HEK293 (cell line): ENCODE results near the gene HMGN3.

Experiments
- CTCF ChIA-PET: fragments of 350-600 bp; formaldehyde crosslinking; extraction: SDS; loops from one replicate; lab custom pipeline; 2021; ENCODE audit warnings: antibody characterized with exemption; lab: Yijun Ruan, JAX
- POLR2A ChIA-PET: fragments of 300-600 bp; formaldehyde crosslinking; extraction: SDS; loops from one replicate; lab custom pipeline; 2020; ENCODE audit warnings: antibody characterized with exemption, inconsistent platforms; lab: Yijun Ruan, JAX
- H3K27ac ChIP-seq: fragments of 200-500 bp; sonication (Bioruptor generic); 2 replicates; pipeline ENCODE4 v1.5.1; 2014; ENCODE audit warnings: low read depth, low read length, control low read depth, inconsistent platforms; ENCODE audit errors: extremely low read depth
- H3K36me3 ChIP-seq, 2 experiments: fragments of 200-500 bp in 1 of 2; sonication (Bioruptor generic) in 1 of 2; 1 replicate in 1 of 2; 2 replicates in 1 of 2; pipeline ENCODE4 v1.5.1; 2014 to 2017; ENCODE audit warnings: inconsistent platforms in 2 of 2, low read length in 2 of 2; ENCODE audit not compliant: control insufficient read depth in 2 of 2, insufficient read depth in 1 of 2
- H3K4me1 ChIP-seq: fragments of 200-500 bp; sonication (Bioruptor generic); 2 replicates; pipeline ENCODE4 v1.5.1; 2014; ENCODE audit warnings: mild to moderate bottlenecking, low read length, inconsistent platforms; ENCODE audit not compliant: control insufficient read depth, insufficient read depth
- H3K4me3 ChIP-seq: 2 replicates; pipeline ENCODE4 v1.5.1; 2011; ENCODE audit warnings: low read depth, mild to moderate bottlenecking, control low read depth, low read length, moderate library complexity
- H3K9me3 ChIP-seq: fragments of 200-500 bp; sonication (Bioruptor generic); 2 replicates; pipeline ENCODE4 v1.5.1; 2014; ENCODE audit warnings: low read depth, low read length, inconsistent platforms; ENCODE audit not compliant: control insufficient read depth, insufficient read depth
- ATF2 ChIP-seq: fragments of 450-650 bp; formaldehyde crosslinking; IDR thresholded peaks from 2 replicates; pipeline ENCODE4 v1.5.1; 2016; ENCODE audit warnings: missing biosample characterization, missing genetic modification characterization, low read depth
- ELK4 ChIP-seq: IDR thresholded peaks from 2 replicates; pipeline ENCODE4 v1.6.1; 2011; ENCODE audit warnings: mild to moderate bottlenecking, low read depth, low read length, borderline replicate concordance
- INSM2 ChIP-seq: fragments of 450-650 bp; formaldehyde crosslinking; IDR thresholded peaks from 2 replicates; pipeline ENCODE4 v1.5.1; 2016; ENCODE audit warnings: missing biosample characterization, missing genetic modification characterization
- PBX3 ChIP-seq: sonication (generic); formaldehyde crosslinking; IDR thresholded peaks from 2 replicates; pipeline ENCODE4 v1.8.1; 2022; ENCODE audit warnings: mild to moderate bottlenecking, moderate library complexity, missing genetic modification reagents
- YY2 ChIP-seq: fragments of 450-650 bp; formaldehyde crosslinking; IDR thresholded peaks from 2 replicates; pipeline ENCODE4 v1.5.1; 2016; ENCODE audit warnings: missing biosample characterization, missing genetic modification characterization
- ZBTB7A ChIP-seq: fragments of 450-650 bp; formaldehyde crosslinking; IDR thresholded peaks from 2 replicates; pipeline ENCODE4 v1.5.1; 2016; ENCODE audit warnings: low read depth, missing biosample characterization, missing genetic modification characterization
- ZFHX2 ChIP-seq: fragments of 450-650 bp; formaldehyde crosslinking; conservative IDR thresholded peaks from 2 replicates; pipeline ENCODE4 v1.5.1; 2016; ENCODE audit warnings: missing biosample characterization, missing genetic modification characterization
- ZNF138 ChIP-seq: fragments of 450-650 bp; formaldehyde crosslinking; IDR thresholded peaks from 2 replicates; pipeline ENCODE4 v1.5.1; 2016; ENCODE audit warnings: missing biosample characterization, missing genetic modification characterization, borderline replicate concordance
- ZNF16 ChIP-seq: fragments of 450-650 bp; formaldehyde crosslinking; IDR thresholded peaks from 2 replicates; pipeline ENCODE4 v1.5.1; 2016; ENCODE audit warnings: low read depth, missing biosample characterization, missing genetic modification characterization
- ZNF18 ChIP-seq: fragments of 450-650 bp; formaldehyde crosslinking; IDR thresholded peaks from 2 replicates; pipeline ENCODE4 v1.5.1; 2016; ENCODE audit warnings: missing biosample characterization, missing genetic modification characterization
- ZNF248 ChIP-seq: fragments of 450-650 bp; formaldehyde crosslinking; IDR thresholded peaks from 2 replicates; pipeline ENCODE4 v1.5.1; 2017; ENCODE audit warnings: missing biosample characterization, missing genetic modification characterization
- ZNF280C ChIP-seq: fragments of 450-650 bp; formaldehyde crosslinking; IDR thresholded peaks from 2 replicates; pipeline ENCODE4 v1.5.1; 2016; ENCODE audit warnings: missing biosample characterization, missing genetic modification characterization
- ZNF311 ChIP-seq: fragments of 450-650 bp; formaldehyde crosslinking; IDR thresholded peaks from 2 replicates; pipeline ENCODE4 v1.5.1; 2017; ENCODE audit warnings: missing biosample characterization, missing genetic modification characterization, borderline replicate concordance
- ZNF366 ChIP-seq: fragments of 450-650 bp; formaldehyde crosslinking; conservative IDR thresholded peaks from 2 replicates; pipeline ENCODE4 v1.5.1; 2016; ENCODE audit warnings: missing biosample characterization, missing genetic modification characterization
- ZNF394 ChIP-seq: fragments of 450-650 bp; formaldehyde crosslinking; IDR thresholded peaks from 2 replicates; pipeline ENCODE4 v1.5.1; 2016; ENCODE audit warnings: missing biosample characterization, missing genetic modification characterization, mild to moderate bottlenecking, moderate library complexity, borderline replicate concordance
- ZNF48 ChIP-seq: fragments of 450-650 bp; formaldehyde crosslinking; IDR thresholded peaks from 2 replicates; pipeline ENCODE4 v1.5.1; 2016; ENCODE audit warnings: missing biosample characterization, missing genetic modification characterization
- ZNF544 ChIP-seq: fragments of 450-650 bp; formaldehyde crosslinking; IDR thresholded peaks from 2 replicates; pipeline ENCODE4 v1.5.0; 2017; ENCODE audit warnings: missing biosample characterization, missing genetic modification characterization
- ZNF548 ChIP-seq: fragments of 450-650 bp; formaldehyde crosslinking; IDR thresholded peaks from 2 replicates; pipeline ENCODE4 v1.5.1; 2016; ENCODE audit warnings: missing biosample characterization, missing genetic modification characterization
- ZNF610 ChIP-seq: fragments of 450-650 bp; formaldehyde crosslinking; IDR thresholded peaks from 2 replicates; pipeline ENCODE4 v1.5.1; 2016; ENCODE audit warnings: missing biosample characterization, missing genetic modification characterization, borderline replicate concordance
- ZNF76 ChIP-seq: fragments of 450-650 bp; formaldehyde crosslinking; IDR thresholded peaks from 2 replicates; pipeline ENCODE4; 2016; ENCODE audit warnings: low read depth, missing biosample characterization, missing genetic modification characterization, borderline replicate concordance
- ZNF792 ChIP-seq: fragments of 450-650 bp; formaldehyde crosslinking; IDR thresholded peaks from 2 replicates; pipeline ENCODE4 v1.5.1; 2016; ENCODE audit warnings: missing biosample characterization, missing genetic modification characterization
- ZSCAN18 ChIP-seq: fragments of 450-650 bp; formaldehyde crosslinking; IDR thresholded peaks from 2 replicates; pipeline ENCODE4 v1.5.1; 2016; ENCODE audit warnings: missing biosample characterization, missing genetic modification characterization
- ZXDB ChIP-seq: fragments of 450-650 bp; formaldehyde crosslinking; IDR thresholded peaks from 2 replicates; pipeline ENCODE4 v1.5.1; 2016; ENCODE audit warnings: missing biosample characterization, missing genetic modification characterization

HMGN3 gene

GRCh38 chr6:79241228-79241627 lies 6.7 kb upstream of the HMGN3 start:
- ChIA-PET POLR2A (no interaction called here), CTCF (no interaction called here)
- Histone ChIP-seq H3K9me3 (no peaks in the 10 kb centered on the region), H3K4me3 (no peak overlapping the region), H3K4me1 (peaks cover 2% of the 10 kb centered on the region; the same call in 1 of the 2 replicates), H3K27ac (no peak overlapping the region), H3K36me3 (no peaks in the 10 kb centered on the region)
- TF ChIP-seq PBX3 (CRISPR knock-in tag) (no peak), ZNF76 (tag by site-specific recombination) (no peak), ZBTB7A (tag by site-specific recombination) (no peak), ZNF311 (tag by site-specific recombination) (no peak), YY2 (tag by site-specific recombination) (no peak), ZNF394 (tag by site-specific recombination) (no peak), ZNF366 (tag by site-specific recombination) (no peak), ZXDB (tag by site-specific recombination) (no peak), ZNF18 (tag by site-specific recombination) (no peak), ZNF280C (tag by site-specific recombination) (no peak), ZNF138 (tag by site-specific recombination) (no peak), ATF2 (tag by site-specific recombination) (no peak), ZNF16 (tag by site-specific recombination) (no peak), ZNF548 (tag by site-specific recombination) (no peak), INSM2 (tag by site-specific recombination) (no peak)

GRCh38 chr6:79240509-79240908 lies 6.0 kb upstream of the HMGN3 start:
- H3K9me3 ChIP-seq: no peaks in the 10 kb centered on the region
- CTCF ChIA-PET: no interaction called here
- H3K4me1 ChIP-seq: peaks cover 2% of the 10 kb centered on the region; the same call in 1 of the 2 replicates
- no peak overlapping the region for H3K27ac ChIP-seq
- no peaks in the 10 kb centered on the region for H3K36me3 ChIP-seq
- no peak for TF ChIP-seq ZNF544 (tag by site-specific recombination)
- TF ChIP-seq ZSCAN18 (tag by site-specific recombination): no peak
- TF ChIP-seq ELK4: no peak
- TF ChIP-seq ZNF792 (tag by site-specific recombination): no peak
- TF ChIP-seq ZNF610 (tag by site-specific recombination): no peak
- TF ChIP-seq ZNF48 (tag by site-specific recombination): no peak
- TF ChIP-seq ZNF248 (tag by site-specific recombination): no peak
- TF ChIP-seq ZFHX2 (tag by site-specific recombination): no peak
- POLR2A ChIA-PET: no interaction called here
- no peak overlapping the region for H3K4me3 ChIP-seq
